Activated T-helper 9 cell treated with anti-CD3 and anti-CD28 coated beads, Interleukin-2, amount 50 U/mL, for 16 hours (primary cell): ENCODE data around the gene RGS4.

ENCODE experiments used
- DNase-seq: peaks from one replicate; pipeline ENCODE4 v3.0.0-alpha.2; 2020; ENCODE audit warnings: low read depth

RGS4 gene

GRCh38 chr1:163069142-163069541 is at the start of gene RGS4:
Gene RGS4 (plus strand): TSS chr1:163069361. CDS start chr1:163069485, 124 bp downstream.
- no peak for DNase-seq

DNA sequence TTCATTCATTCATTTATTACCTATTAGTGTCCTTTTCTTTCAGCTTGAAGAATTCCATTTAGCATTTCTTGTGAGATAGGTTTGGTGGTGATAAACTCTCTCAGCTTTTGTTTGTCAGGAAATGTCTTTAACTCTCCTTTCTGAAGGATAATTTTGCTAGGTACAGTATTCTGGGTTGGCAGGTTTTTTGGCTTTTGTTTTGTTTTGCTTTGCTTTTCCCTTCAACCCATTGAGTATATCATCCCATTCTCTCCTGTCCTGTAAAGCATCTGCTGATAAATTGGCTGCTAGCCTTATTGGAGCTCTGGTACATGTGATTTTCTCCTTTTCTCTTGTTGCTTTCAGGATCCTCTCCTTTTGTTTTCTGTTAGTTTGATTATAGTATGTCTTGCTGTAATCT is 47.0 kb upstream of the RGS4 start:
- DNase-seq = no peak

DNA sequence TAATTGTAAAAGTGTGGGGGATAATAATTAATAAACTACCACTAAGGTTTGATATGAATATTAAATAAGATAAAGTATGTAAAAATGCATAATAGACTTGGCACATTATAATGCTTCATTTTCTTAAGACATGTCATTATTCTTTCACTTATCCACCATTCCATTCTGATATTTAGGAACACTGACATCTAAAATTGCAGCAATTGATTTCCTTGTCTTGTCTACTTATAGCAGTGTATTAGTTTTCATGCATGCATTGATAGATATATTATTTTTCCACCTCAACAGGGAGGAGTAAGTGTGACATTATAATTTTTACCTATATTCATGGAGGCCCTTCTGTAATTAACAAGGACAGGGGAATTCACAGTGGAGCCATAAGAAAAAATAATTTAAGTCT is 41.6 kb upstream of the RGS4 start:
- no peak for DNase-seq

GRCh38 chr1:163029901-163030300 is 39.3 kb upstream of the RGS4 start:
- no peak for DNase-seq

DNA sequence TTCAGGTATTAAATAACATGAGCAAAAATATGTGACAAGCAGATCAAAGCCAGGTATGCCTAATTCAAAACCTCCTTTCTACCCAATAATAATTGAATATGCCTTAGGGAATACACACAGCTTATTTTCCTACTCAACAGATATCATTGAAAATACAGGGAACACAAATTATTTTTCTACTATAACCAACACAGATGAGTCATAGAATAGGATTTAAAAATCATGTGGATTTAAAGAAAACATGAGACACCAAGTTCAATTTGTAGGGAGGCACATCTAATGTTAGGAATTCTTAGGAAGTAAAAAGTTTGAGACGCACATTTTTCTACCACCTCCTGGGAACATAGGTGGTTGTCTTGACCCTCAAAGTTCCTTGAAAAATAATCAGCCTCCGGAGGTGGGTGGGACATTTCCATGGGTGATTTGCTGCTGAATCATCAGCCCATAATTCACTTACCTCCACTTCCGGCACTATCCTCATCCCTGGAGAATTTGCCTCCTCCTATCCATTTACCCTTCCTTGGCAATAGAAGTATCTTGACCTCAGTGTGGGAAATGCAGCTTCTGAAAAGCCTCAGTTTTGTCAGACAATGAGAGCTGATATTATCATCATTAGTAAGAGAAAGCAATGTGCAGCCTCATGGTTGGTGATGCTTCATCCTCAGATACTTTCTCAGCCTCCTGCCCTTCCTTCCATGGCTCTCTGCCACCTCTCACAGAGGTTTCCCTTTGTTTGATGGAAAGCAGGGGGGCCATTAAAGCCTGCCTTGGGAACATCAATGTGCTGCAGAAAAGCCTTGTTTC is 33.5 kb upstream of the RGS4 start:
- DNase-seq = no peak

DNA sequence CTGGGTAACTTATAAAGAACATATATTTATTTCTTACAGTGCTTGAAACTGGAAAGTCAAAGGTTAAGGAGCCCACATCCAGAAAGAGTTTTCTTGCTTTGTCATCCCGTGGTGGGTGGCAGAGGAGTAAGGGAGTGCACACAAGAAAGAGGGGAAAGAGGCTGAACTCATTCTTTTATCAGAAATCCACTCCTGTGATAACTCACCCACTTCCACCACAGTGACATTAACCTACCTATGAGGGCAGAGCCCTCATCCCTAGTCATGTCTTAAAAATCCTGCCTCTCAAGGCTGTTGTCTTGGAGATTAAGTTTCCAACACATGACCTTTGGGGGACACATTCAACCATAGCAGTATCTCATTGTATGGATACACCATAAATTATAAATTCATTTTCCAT is 32.5 kb upstream of the RGS4 start:
- DNase-seq = no peak

DNA sequence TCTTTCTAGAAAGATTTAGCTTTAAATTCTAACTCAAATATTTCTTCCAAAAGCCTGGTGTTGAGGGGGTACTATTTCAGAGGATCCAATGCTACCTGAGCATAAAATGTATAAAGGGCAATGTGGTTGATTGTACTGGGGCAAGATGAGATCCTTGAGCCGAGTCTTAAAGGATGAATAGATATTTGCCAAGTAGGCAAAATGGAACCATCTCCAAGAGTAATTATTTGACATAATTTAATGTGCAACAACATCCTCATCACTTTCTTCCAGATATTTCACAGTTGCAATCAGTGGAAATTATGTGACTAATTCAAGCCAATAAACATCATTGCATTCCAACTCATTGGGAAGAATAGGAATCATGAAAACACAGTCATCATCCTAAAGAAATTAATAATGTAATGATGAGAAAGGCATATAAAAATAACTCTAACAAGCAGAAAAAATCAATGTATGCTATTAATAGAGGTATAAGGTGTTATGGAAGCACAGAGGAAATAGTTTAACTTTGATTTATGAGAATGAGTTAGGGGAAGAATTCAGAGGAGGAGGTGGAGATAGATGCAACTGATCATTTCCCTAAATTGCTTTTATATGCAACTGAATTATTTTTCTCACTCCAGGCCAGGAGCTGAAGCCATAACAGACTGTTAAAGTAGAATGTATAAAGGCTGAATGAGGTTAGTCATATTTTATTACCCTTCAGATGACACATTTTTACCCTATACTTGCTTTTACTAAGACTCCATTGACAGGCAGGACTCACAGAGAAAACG is 30.0 kb upstream of the RGS4 start:
- no peak for DNase-seq

DNA sequence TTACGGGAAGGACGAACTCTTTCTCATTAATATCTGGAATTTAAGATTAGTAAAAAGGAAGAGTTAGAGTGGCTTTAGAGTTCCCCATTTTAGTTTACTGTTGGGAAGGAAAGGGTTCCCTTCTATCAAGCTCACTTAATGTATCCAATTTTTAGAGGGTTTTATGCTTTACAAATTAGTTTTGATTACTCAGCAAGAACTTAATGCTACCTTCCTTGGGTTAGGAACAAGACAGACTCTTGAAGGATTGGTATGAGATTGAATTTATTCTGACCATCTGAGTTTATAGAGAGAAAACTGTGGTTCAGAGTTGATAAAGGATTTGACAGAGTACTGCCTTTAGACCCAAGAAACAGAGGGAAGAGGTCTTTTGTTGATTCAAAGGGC is 29.5 kb upstream of the RGS4 start:
- no peak for DNase-seq

- no peak for DNase-seq
Measured at GRCh38 chr1:163046071-163046470, 23.1 kb upstream of the RGS4 start.

DNA sequence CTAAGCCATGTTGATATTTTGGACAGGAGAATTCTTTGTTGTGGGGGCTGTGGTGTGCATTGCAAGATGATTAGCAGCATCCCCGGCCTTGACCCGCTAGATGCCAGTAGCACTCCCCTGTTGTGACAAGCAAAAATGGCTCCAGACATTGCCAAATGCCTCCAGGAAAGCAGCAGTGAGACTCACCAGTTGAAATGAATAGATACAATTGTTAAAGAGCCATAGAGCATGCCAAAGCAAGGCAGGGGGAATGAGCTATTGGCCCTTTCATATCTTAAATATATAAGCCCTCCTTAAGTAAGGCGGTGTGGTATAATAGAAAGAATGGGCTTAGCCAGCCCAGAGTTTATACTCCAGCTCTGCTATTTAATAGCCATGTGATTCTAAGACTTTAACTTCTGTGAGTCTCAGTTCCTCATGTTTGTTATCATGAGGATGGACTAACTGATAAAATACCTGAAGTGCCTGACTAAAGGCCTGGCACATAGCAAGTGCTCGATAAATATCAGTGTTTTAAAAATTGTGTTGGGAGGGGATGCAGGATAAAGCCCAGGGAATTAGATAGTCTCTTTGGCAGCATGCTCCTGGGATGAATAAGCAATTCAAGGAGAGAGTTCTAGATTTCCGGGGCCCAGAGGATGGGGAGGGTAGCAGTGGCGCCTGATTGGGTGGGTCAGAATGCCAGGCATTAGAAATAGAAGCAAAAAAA is 21.1 kb upstream of the RGS4 start:
- DNase-seq = no peak

- DNase-seq = no peak
Measured at GRCh38 chr1:163048869-163049268, 20.3 kb upstream of the RGS4 start.

GRCh38 chr1:163049296-163049695 is 19.9 kb upstream of the RGS4 start:
- DNase-seq = no peak

GRCh38 chr1:163050496-163050895 is 18.7 kb upstream of the RGS4 start:
- no peak for DNase-seq

GRCh38 chr1:163054181-163054591 is 15.0 kb upstream of the RGS4 start:
- no peak for DNase-seq

GRCh38 chr1:163055005-163055404 is 14.2 kb upstream of the RGS4 start:
- no peak for DNase-seq

DNA sequence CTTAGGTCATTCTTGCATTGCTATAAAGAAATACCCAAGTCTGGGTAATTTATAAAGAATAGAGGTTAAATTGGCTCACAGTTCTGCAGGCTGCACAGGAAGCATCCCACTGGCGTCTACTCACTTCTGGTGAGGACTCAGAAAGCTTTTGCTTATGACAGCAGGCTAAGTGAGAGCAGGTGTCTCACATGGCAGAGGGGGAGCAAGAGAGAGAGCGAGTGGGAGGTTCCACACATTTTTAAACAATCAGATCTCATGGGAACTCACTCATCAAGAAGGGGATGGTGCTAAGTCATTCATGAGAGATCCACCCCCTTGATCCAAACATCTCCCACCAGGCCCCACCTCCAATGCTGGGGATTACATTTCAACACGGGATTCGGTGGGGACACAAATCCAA is 13.6 kb upstream of the RGS4 start:
- no peak for DNase-seq

GRCh38 chr1:163056831-163057230 is 12.3 kb upstream of the RGS4 start:
- no peak for DNase-seq

DNA sequence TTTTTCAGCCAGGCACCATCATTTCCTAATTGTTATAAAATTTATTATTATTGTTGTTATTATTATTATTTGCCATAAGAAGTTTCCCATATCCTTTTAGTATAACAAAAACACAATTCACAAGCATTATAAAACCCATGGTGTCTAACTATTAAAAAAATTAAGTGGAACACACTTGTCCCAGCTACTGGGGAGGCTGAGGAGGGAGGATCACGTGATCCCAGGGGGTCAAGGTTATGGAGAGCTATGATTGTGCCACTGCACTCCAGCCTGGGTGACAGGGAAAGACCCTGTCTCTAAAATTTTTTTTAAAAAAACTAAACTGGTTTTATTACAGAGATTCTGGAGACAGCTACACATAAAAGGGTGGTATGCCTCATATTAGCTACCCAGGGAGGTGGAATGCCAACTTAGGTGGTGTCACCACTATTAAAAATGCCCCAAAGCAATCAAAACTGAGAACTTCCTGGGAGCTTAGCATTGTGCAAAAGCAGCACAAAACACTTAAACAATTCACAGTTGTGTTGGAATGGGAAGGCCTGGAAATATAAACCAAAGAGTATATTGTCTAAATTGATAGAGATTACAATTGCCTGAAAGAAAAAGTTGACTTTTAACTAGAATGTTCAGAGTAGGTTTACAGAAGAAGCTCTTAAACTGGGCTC is 8.7 kb upstream of the RGS4 start:
- no peak for DNase-seq

DNA sequence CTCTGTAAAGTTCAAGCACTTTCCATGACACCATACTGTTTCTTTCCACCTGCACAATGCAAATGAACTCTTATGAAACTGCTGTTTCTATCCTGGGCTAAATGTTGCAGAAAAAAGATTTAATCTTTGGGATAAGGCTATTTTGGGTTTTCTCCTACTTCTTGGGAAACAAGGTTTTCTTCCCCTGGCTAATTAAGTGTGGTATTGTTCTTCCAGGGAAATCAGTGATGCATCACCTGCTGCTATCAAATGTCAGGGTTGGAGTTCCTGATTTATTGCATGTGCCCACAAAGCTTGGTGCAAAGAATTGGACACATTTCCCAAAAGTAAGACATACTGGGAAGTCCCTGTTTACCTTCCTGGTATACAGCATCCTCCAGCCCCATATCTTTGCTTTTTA is 6.0 kb upstream of the RGS4 start:
- no peak for DNase-seq

DNA sequence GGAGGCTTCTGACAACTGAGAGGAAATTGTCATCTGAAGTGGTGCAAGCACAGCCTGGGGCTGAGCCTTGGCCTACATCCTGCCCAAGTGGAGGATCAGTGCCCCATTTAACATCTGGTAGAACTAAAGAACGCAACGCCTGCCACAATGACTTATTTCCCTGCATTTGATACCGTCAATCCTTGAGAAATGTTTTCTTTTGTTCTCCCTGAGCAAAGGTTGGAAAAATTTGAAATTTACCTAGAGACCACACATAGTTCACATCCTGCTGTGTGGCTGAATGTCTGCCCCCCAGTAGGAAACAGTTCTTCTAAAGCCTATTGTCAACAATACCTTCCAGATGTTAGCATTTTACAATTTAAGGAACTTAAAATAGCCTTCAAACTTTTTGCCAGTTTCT is 5.6 kb upstream of the RGS4 start:
- DNase-seq = no peak

DNA sequence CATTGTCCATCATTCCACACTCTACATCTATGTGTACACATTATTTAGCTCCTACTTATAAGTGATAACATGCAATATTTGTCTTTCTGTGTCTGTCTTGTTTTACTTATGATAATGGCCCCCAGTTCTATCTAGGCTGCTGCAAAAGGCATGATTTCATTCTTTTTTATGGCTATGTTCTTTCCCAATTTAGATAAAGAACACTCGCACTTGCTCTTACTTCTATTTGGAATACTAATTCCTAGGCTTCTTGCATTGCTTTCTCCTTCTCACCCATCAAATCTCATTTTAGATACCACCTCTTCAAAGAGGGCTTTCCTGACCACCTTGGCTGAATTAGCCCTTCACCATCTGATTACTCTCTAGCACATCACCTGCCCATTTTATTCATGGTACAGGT is 3.0 kb upstream of the RGS4 start:
- DNase-seq = no peak

GRCh38 chr1:163066686-163067085 is 2.5 kb upstream of the RGS4 start:
- DNase-seq = no peak
